H9 (cell line): Measurements from ENCODE around the gene SNTG2. TPM values are rescaled to one million over a fixed set of nuclear protein-coding genes. Genes with fewer than 3 reads are reported as not detected.

Source experiments
- DNase-seq: peaks from one replicate; pipeline ENCODE4 v3.0.0-alpha.2; 2017
- H2AFZ ChIP-seq: one replicate; pipeline ENCODE4 v1.6.1; 2013; ENCODE audit warnings: mild to moderate bottlenecking, low read length, control low read depth, moderate library complexity
- H2AK5ac ChIP-seq: 2 replicates; pipeline ENCODE4 v1.6.1; 2013; ENCODE audit warnings: low read length, control low read depth, mixed read lengths; ENCODE audit not compliant: insufficient read length
- H2BK120ac ChIP-seq: one replicate; pipeline ENCODE4 v1.6.1; 2013; ENCODE audit warnings: low read depth, mild to moderate bottlenecking, low read length, control low read depth, inconsistent platforms; ENCODE audit not compliant: poor library complexity, severe bottlenecking
- H2BK12ac ChIP-seq: 2 replicates; pipeline ENCODE4 v1.6.1; 2013; ENCODE audit warnings: low read length, control low read depth, mixed read lengths, low read depth; ENCODE audit not compliant: insufficient read length
- H2BK15ac ChIP-seq: 2 replicates; pipeline ENCODE4 v1.6.1; 2013; ENCODE audit warnings: low read depth, low read length, control low read depth
- H2BK20ac ChIP-seq: one replicate; pipeline ENCODE4 v1.6.1; 2013; ENCODE audit warnings: low read depth, mild to moderate bottlenecking, low read length, control low read depth, inconsistent platforms; ENCODE audit not compliant: poor library complexity, severe bottlenecking
- H2BK5ac ChIP-seq: 2 replicates; pipeline ENCODE4 v1.6.1; 2013; ENCODE audit warnings: low read length, control low read depth, mixed read lengths; ENCODE audit not compliant: insufficient read length
- H3K14ac ChIP-seq: 2 replicates; pipeline ENCODE4 v1.6.1; 2013; ENCODE audit warnings: low read length, control low read depth; ENCODE audit not compliant: insufficient read depth
- H3K18ac ChIP-seq: 2 replicates; pipeline ENCODE4 v1.6.1; 2013; ENCODE audit warnings: low read depth, mild to moderate bottlenecking, mixed read lengths, low read length, control low read depth; ENCODE audit not compliant: insufficient read length
- H3K23ac ChIP-seq: 2 replicates; pipeline ENCODE4 v1.6.1; 2013; ENCODE audit warnings: low read length, control low read depth, mixed read lengths, low read depth; ENCODE audit not compliant: insufficient read length
- H3K23me2 ChIP-seq: 2 replicates; pipeline ENCODE4 v1.6.1; 2013; ENCODE audit warnings: low read depth, mild to moderate bottlenecking, mixed read lengths, low read length, control low read depth; ENCODE audit not compliant: insufficient read length, poor library complexity, severe bottlenecking
- H3K27ac ChIP-seq: 2 replicates; pipeline ENCODE4 v1.5.1; 2013; ENCODE audit warnings: low read length, control low read depth, mixed read lengths, low read depth; ENCODE audit not compliant: insufficient read length
- H3K27me3 ChIP-seq: 2 replicates; pipeline ENCODE4 v1.6.1; 2013; ENCODE audit warnings: low read length, control low read depth, inconsistent platforms; ENCODE audit not compliant: insufficient read depth
- H3K4ac ChIP-seq: 2 replicates; pipeline ENCODE4 v1.6.1; 2013; ENCODE audit warnings: low read depth, mild to moderate bottlenecking, control low read depth, inconsistent platforms, low read length, moderate library complexity
- H3K4me1 ChIP-seq: 2 replicates; pipeline ENCODE4 v1.6.1; 2013; ENCODE audit warnings: low read length, control low read depth, inconsistent platforms; ENCODE audit not compliant: insufficient read depth
- H3K4me2 ChIP-seq: 2 replicates; pipeline ENCODE4 v1.6.1; 2013; ENCODE audit warnings: low read length, control low read depth, mixed read lengths; ENCODE audit not compliant: insufficient read length, insufficient read depth
- H3K56ac ChIP-seq: 2 replicates; pipeline ENCODE4 v1.6.1; 2013; ENCODE audit warnings: low read depth, mild to moderate bottlenecking, mixed read lengths, low read length, control low read depth; ENCODE audit not compliant: insufficient read length
- H3K79me1 ChIP-seq: 2 replicates; pipeline ENCODE4 v1.6.1; 2013; ENCODE audit warnings: low read depth, mild to moderate bottlenecking, moderate library complexity, low read length, control low read depth, inconsistent platforms; ENCODE audit not compliant: insufficient read depth, poor library complexity, severe bottlenecking
- H3K79me2 ChIP-seq: 2 replicates; pipeline ENCODE4 v1.6.1; 2013; ENCODE audit warnings: low read length, control low read depth, inconsistent platforms; ENCODE audit not compliant: insufficient read depth
- H3K9ac ChIP-seq: 2 replicates; pipeline ENCODE4 v1.6.1; 2013; ENCODE audit warnings: low read length, control low read depth, mixed read lengths; ENCODE audit not compliant: insufficient read length; ENCODE audit errors: extremely low read depth
- H3K9me3 ChIP-seq: one replicate; pipeline ENCODE4 v1.6.1; 2013; ENCODE audit warnings: low read depth, low read length, inconsistent platforms; ENCODE audit not compliant: control insufficient read depth
- H3T11ph ChIP-seq: one replicate; pipeline ENCODE4 v1.6.1; 2013; ENCODE audit warnings: mild to moderate bottlenecking, low read length, control low read depth, inconsistent platforms
- H4K20me1 ChIP-seq: one replicate; pipeline ENCODE4 v1.6.1; 2013; ENCODE audit not compliant: control insufficient read depth, insufficient read length, insufficient read depth
- H4K5ac ChIP-seq: 2 replicates; pipeline ENCODE4 v1.6.1; 2013; ENCODE audit warnings: low read depth, mild to moderate bottlenecking, mixed read lengths, low read length, control low read depth; ENCODE audit not compliant: insufficient read length
- H4K8ac ChIP-seq: replicated peaks from 2 replicates; pipeline ENCODE4 v1.6.1; 2013; ENCODE audit warnings: low read length, control low read depth, mixed read lengths, low read depth; ENCODE audit not compliant: insufficient read length
- H4K91ac ChIP-seq: 2 replicates; pipeline ENCODE4 v1.6.1; 2013; ENCODE audit warnings: low read depth, mild to moderate bottlenecking, moderate library complexity, mixed read lengths, low read length, control low read depth; ENCODE audit not compliant: insufficient read length
- H3K27ac Mint-ChIP-seq, 3 experiments: 2 replicates in 2 of 3; 3 replicates in 1 of 3; pipeline ENCODE4 v1.8.0; 2020 to 2021; ENCODE audit warnings: mixed read lengths in 3 of 3, mild to moderate bottlenecking in 1 of 3, moderate library complexity in 1 of 3
- H3K27me3 Mint-ChIP-seq: 2 replicates; pipeline ENCODE4 v1.8.0; 2021; ENCODE audit warnings: low read depth, mild to moderate bottlenecking, moderate library complexity, mixed read lengths
- H3K36me3 Mint-ChIP-seq, 3 experiments: 2 replicates in 2 of 3; 3 replicates in 1 of 3; pipeline ENCODE4 v1.8.0; 2020 to 2021; ENCODE audit warnings: low read depth in 3 of 3, mixed read lengths in 3 of 3; ENCODE audit not compliant: insufficient read depth in 1 of 3
- H3K4me1 Mint-ChIP-seq, 2 experiments: 2 replicates each; pipeline ENCODE4 v1.8.0; 2020; ENCODE audit warnings: mixed read lengths in 2 of 2
- H3K4me3 Mint-ChIP-seq, 2 experiments: 2 replicates in 1 of 2; 3 replicates in 1 of 2; pipeline ENCODE4 v1.8.0; 2020 to 2021; ENCODE audit warnings: mild to moderate bottlenecking in 2 of 2, mixed read lengths in 2 of 2, moderate library complexity in 1 of 2
- H3K9me3 Mint-ChIP-seq, 2 experiments: 2 replicates in 1 of 2; 3 replicates in 1 of 2; pipeline ENCODE4 v1.8.0; 2020; ENCODE audit warnings: mild to moderate bottlenecking in 2 of 2, mixed read lengths in 2 of 2, moderate library complexity in 1 of 2
- CTCF ChIP-seq: fragments of 200-600 bp; sonication (generic); conservative IDR thresholded peaks from 3 replicates; pipeline ENCODE4 v1.8.0; 2021; ENCODE audit warnings: antibody characterized with exemption, mild to moderate bottlenecking
- WGBS: extraction: QIAGEN DNeasy Blood & Tissue Kit; methylation state at CpG from one replicate; pipeline ENCODE4 v1.1.7; 2013; ENCODE audit warnings: missing lambda C conversion rate, low lambda C conversion rate, mixed read lengths; ENCODE audit not compliant: insufficient read length; ENCODE audit errors: extremely low coverage; 5-methylcytosine and 5-hydroxymethylcytosine counted together
- total RNA-seq: library from RNA; stranded (reverse); gene quantifications from 2 replicates; pipeline ENCODE4 v1.2.1, GENCODE V29; 2021

The SNTG2 gene
- total RNA-seq, 1 experiment from 2014 or later: 13.2 TPM

- Histone ChIP-seq H3K79me2 (no peaks in the 10 kb centered on the region), H3K56ac (no peak overlapping the region), H2AFZ (no peak overlapping the region), H4K91ac (no peak overlapping the region), H3K14ac (no peak overlapping the region; the same call in 1 of the 2 replicates), H3K23me2 (no peaks in the 10 kb centered on the region), H4K5ac (no peak overlapping the region), H3T11ph (no peak overlapping the region), H2BK20ac (no peak overlapping the region), H2BK5ac (no peak overlapping the region), H2BK12ac (no peak overlapping the region), H3K27me3 (no peaks in the 10 kb centered on the region), H3K4me2 (no peak overlapping the region), H3K9ac (no peak overlapping the region), H3K4me1 (no peaks in the 10 kb centered on the region), H3K9me3 (no peaks in the 10 kb centered on the region), H3K23ac (no peak overlapping the region), H3K79me1 (no peaks in the 10 kb centered on the region), H3K4ac (no peak overlapping the region), H2BK120ac (no peak overlapping the region), H4K20me1 (no peaks in the 10 kb centered on the region), H2BK15ac (no peak overlapping the region), H4K8ac (no peak overlapping the region), H2AK5ac (no peak overlapping the region), H3K27ac (no peak overlapping the region), H3K18ac (no peak overlapping the region)
- no peak for TF ChIP-seq CTCF
- Mint-ChIP-seq H3K4me1 (peaks cover 0 to 2% of the 10 kb centered on the region in 2 experiments; a peak in 1 of 4 replicates), H3K9me3 (no peaks in the 10 kb centered on the region; a peak in 1 of 5 replicates), H3K27me3 (peaks cover 24% of the 10 kb centered on the region), H3K36me3 (no peaks in the 10 kb centered on the region), H3K27ac (no peak overlapping the region), H3K4me3 (no peak overlapping the region)
- WGBS: no CpG with 5 or more reads among the region's 12 CpGs
- no peak for DNase-seq
Observed at GRCh38 chr2:1373830-1374229, 423.2 kb downstream of the SNTG2 start.
